ENCODE measurements around the gene ZNF330. TPM values are rescaled to one million over a fixed set of nuclear protein-coding genes. Genes with fewer than 3 reads are reported as not detected.

The ZNF330 gene
- polyA plus RNA-seq, 2 of the 4 experiments (the other 2 are of a cell fraction): 34.9 to 45.0 TPM

DNA sequence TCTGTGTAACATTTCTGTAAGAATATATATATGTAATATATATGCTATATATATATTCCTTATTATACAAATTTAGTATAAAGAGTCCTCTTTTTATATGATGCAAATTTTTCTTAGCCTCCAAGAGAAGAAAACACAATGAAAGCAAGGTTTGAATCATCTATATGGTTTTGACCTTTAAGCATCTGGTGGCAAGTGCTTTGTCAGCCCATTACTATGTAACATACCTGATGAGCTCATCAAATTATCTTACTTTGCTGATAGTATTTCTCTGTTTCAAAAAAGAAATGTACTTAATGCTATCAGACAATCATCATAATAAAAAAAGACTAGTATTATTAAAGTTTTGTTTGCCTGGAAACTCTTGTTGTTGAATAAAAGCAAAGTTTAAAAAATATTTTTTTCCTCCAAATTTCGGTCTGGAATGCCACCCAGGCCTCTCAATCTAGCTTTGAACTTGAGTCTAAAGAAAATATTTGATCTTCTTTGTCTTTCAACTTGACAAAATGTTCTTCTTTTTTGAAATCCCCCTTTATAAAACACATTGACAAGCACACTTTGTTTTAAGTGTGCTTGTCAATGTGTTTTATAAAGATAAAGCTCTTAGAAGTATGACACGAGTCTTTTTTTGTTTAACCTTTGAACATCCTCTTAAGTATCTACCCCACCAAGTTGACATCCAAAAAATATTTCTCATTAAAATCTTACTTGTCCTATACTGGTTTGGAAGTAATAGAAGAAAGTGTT, 26.2 kb downstream of the ZNF330 start:
- Histone ChIP-seq H3K4me3 (no peak overlapping the region), H3K9me3 (no peaks in the 10 kb centered on the region), H3K27ac (no peak overlapping the region), H3K4me1 (0 out of 3 replicates have a peak, but pooled peaks cover 4% of the 10 kb centered on the region), H3K4me2 (no peak overlapping the region)
- DNase-seq (ENCODE audit: low read depth in 1 of 2, low spot score in 1 of 2): no peak
- TF ChIP-seq GATA3 (IDR thresholded peaks at IDR 0.05; ENCODE audit: borderline replicate concordance) (no peak), MAZ (IDR thresholded peaks at IDR 0.05; ENCODE audit: borderline replicate concordance, low read depth, low read length) (no peak), JUNB (IDR thresholded peaks at IDR 0.05) (no peak), HEYL (CRISPR knock-in tag; IDR thresholded peaks at IDR 0.05) (no peak), ZSCAN20 (CRISPR knock-in tag; IDR thresholded peaks at IDR 0.05) (no peak), RFX5 (IDR thresholded peaks at IDR 0.05) (no peak), ZC3H11A (IDR thresholded peaks at IDR 0.05) (no peak), POLR2AphosphoS2 (conservative IDR thresholded peaks at IDR 0.05; ENCODE audit: low read length) (no peak), RCOR1 (IDR thresholded peaks at IDR 0.05; ENCODE audit: low read depth, low read length) (no peak), RARB (CRISPR knock-in tag; IDR thresholded peaks at IDR 0.05) (no peak), SREBF2 (IDR thresholded peaks at IDR 0.05) (no peak), NFE2L2 (conservative IDR thresholded peaks at IDR 0.05; ENCODE audit: low read length) (no peak)
- TF ChIP-seq, protein P1, sequence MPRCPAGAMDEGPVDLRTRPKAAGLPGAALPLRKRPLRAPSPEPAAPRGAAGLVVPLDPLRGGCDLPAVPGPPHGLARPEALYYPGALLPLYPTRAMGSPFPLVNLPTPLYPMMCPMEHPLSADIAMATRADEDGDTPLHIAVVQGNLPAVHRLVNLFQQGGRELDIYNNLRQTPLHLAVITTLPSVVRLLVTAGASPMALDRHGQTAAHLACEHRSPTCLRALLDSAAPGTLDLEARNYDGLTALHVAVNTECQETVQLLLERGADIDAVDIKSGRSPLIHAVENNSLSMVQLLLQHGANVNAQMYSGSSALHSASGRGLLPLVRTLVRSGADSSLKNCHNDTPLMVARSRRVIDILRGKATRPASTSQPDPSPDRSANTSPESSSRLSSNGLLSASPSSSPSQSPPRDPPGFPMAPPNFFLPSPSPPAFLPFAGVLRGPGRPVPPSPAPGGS (IDR thresholded peaks at IDR 0.05): no peak
- TF ChIP-seq, protein P2, sequence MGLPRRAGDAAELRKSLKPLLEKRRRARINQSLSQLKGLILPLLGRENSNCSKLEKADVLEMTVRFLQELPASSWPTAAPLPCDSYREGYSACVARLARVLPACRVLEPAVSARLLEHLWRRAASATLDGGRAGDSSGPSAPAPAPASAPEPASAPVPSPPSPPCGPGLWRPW (IDR thresholded peaks at IDR 0.05): no peak
- TF ChIP-seq, protein P3, sequence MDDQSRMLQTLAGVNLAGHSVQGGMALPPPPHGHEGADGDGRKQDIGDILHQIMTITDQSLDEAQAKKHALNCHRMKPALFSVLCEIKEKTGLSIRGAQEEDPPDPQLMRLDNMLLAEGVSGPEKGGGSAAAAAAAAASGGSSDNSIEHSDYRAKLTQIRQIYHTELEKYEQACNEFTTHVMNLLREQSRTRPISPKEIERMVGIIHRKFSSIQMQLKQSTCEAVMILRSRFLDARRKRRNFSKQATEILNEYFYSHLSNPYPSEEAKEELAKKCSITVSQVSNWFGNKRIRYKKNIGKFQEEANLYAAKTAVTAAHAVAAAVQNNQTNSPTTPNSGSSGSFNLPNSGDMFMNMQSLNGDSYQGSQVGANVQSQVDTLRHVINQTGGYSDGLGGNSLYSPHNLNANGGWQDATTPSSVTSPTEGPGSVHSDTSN (IDR thresholded peaks at IDR 0.05): no peak
- TF ChIP-seq, protein P4, sequence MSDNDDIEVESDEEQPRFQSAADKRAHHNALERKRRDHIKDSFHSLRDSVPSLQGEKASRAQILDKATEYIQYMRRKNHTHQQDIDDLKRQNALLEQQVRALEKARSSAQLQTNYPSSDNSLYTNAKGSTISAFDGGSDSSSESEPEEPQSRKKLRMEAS (IDR thresholded peaks at IDR 0.05): no peak
- FAIRE-seq: no peak
- 52% methylated on average over 2 of the region's 2 CpGs for WGBS (ENCODE audit: missing lambda C conversion rate)
- CTCF ChIA-PET: no interaction called here
- no peak for ATAC-seq
- POLR2A ChIA-PET: no interaction called here

DNA sequence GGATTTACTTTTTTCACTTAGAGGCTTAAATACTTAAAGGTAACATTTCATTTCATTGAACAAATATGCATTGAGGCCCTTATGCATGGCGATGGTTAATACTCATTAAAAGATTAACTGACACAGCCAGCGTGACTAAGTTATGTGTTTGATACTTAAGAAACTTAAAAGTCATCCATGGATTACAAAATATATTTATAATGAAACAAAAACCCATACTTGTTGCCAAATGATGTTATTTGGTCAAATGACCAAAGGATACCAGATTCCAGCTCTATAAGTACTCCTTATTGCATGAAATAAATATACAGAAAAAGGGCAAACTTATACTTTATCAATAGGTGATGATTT, 26.7 kb downstream of the ZNF330 start:
- no peak for TF ChIP-seq EHMT2 (IDR thresholded peaks at IDR 0.05; ENCODE audit: low read depth)
- FAIRE-seq: no peak
- Histone ChIP-seq H3K4me3 (no peak overlapping the region), H3K27ac (no peak overlapping the region), H3K4me2 (no peak overlapping the region), H3K4me1 (0 out of 3 replicates have a peak, but pooled peaks cover 4% of the 10 kb centered on the region), H3K9me3 (no peaks in the 10 kb centered on the region)
- ChIA-PET POLR2A (no interaction called here), CTCF (no interaction called here)
- WGBS (ENCODE audit: missing lambda C conversion rate): 52% methylated on average over 2 of the region's 2 CpGs
- no peak for ATAC-seq
- no peak for DNase-seq (ENCODE audit: low read depth in 1 of 2, low spot score in 1 of 2)

- 70% methylated on average over 4 of the region's 4 CpGs for WGBS (ENCODE audit: missing lambda C conversion rate)
- TF ChIP-seq KDM1A (IDR thresholded peaks at IDR 0.05; ENCODE audit: low read depth) (no peak), KDM5A (IDR thresholded peaks at IDR 0.05) (no peak), REST (IDR thresholded peaks at IDR 0.05) (no peak), HEYL (CRISPR knock-in tag; IDR thresholded peaks at IDR 0.05) (no peak), SMC3 (IDR thresholded peaks at IDR 0.05) (no peak), ZFP36 (IDR thresholded peaks at IDR 0.05; ENCODE audit: borderline replicate concordance, partially characterized antibody) (no peak), RARB (CRISPR knock-in tag; IDR thresholded peaks at IDR 0.05) (no peak), RCOR1 (IDR thresholded peaks at IDR 0.05; ENCODE audit: low read depth, low read length) (no peak), FOSL2 (IDR thresholded peaks at IDR 0.05) (no peak), FOSL2 (CRISPR knock-in tag; IDR thresholded peaks at IDR 0.05) (no peak), RAD21 (conservative IDR thresholded peaks at IDR 0.05 in 1 of 2, IDR thresholded peaks at IDR 0.05 in 1 of 2) (no peak), HOXB13 (CRISPR knock-in tag; IDR thresholded peaks at IDR 0.05; ENCODE audit: low read depth) (no peak), JUNB (IDR thresholded peaks at IDR 0.05) (no peak), JUN (IDR thresholded peaks at IDR 0.05) (no peak)
Observed at GRCh38 chr4:141248029-141248428, 27.3 kb downstream of the ZNF330 start.

More at GRCh38 chr4:141248029-141248428, 27.3 kb downstream of the ZNF330 start:
- ChIA-PET POLR2A (no interaction called here), CTCF (no interaction called here)
- Histone ChIP-seq H3K9me3 (no peaks in the 10 kb centered on the region), H3K4me2 (no peak overlapping the region), H3K27ac (no peak overlapping the region), H3K4me3 (no peak overlapping the region), H3K4me1 (0 out of 3 replicates have a peak, but pooled peaks cover 4% of the 10 kb centered on the region)
- ATAC-seq (no peak), FAIRE-seq (no peak), DNase-seq (ENCODE audit: low read depth in 1 of 2, low spot score in 1 of 2) (no peak)
